Measurements from ENCODE around the gene SEMA5A.

The SEMA5A gene

DNA sequence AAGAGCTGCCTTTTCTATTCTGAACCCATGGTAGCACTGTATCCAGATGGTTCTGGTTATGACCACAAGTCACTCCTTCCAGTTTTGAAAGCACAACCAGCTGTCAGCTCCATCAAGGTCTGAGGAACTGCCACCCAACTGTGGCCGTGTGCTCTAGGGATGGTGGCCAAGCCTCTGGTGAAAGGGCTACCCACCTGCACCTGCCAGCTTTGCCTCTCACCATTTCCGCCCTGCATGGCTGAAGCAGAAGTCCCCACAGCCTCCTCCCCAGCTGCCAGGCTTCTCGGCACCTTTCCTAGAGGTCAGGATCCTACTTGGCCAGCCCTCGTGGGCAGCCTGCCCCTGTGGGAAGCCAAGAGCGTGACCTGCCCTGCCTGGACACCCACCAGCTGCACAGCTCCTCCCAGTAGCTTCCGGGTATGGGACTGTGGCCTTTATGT, 16.8 kb downstream of the SEMA5A start (continued):
- no peak for TF ChIP-seq ZNF19 (tag by site-specific recombination; IDR thresholded peaks at IDR 0.05; ENCODE audit: low read depth)
- TF ChIP-seq, protein P1, sequence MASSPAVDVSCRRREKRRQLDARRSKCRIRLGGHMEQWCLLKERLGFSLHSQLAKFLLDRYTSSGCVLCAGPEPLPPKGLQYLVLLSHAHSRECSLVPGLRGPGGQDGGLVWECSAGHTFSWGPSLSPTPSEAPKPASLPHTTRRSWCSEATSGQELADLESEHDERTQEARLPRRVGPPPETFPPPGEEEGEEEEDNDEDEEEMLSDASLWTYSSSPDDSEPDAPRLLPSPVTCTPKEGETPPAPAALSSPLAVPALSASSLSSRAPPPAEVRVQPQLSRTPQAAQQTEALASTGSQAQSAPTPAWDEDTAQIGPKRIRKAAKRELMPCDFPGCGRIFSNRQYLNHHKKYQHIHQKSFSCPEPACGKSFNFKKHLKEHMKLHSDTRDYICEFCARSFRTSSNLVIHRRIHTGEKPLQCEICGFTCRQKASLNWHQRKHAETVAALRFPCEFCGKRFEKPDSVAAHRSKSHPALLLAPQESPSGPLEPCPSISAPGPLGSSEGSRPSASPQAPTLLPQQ (tag by site-specific recombination; IDR thresholded peaks at IDR 0.05), result no peak
- TF ChIP-seq ZNF335 (tag by site-specific recombination; conservative IDR thresholded peaks at IDR 0.05), result no peak
- TF ChIP-seq ZNF530 (tag by site-specific recombination; IDR thresholded peaks at IDR 0.05; ENCODE audit: low read depth), result no peak
- TF ChIP-seq ZNF513 (tag by site-specific recombination; IDR thresholded peaks at IDR 0.05), result no peak
- TF ChIP-seq ZFP37 (tag by site-specific recombination; IDR thresholded peaks at IDR 0.05), result no peak
- TF ChIP-seq, protein P2, sequence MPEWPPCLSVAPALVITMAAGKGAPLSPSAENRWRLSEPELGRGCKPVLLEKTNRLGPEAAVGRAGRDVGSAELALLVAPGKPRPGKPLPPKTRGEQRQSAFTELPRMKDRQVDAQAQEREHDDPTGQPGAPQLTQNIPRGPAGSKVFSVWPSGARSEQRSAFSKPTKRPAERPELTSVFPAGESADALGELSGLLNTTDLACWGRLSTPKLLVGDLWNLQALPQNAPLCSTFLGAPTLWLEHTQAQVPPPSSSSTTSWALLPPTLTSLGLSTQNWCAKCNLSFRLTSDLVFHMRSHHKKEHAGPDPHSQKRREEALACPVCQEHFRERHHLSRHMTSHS (tag by site-specific recombination; IDR thresholded peaks at IDR 0.05), result no peak
- TF ChIP-seq SP7 (tag by site-specific recombination; IDR thresholded peaks at IDR 0.05), result no peak

- H3K4me3 ChIP-seq (ENCODE audit: low read depth, low read length), result no peak overlapping the region
- no peaks in the 10 kb centered on the region for H3K36me3 ChIP-seq (ENCODE audit: control insufficient read depth in 2 of 2, insufficient read depth in 1 of 2, low read length in 2 of 2)
- TF ChIP-seq PATZ1 (tag by site-specific recombination; IDR thresholded peaks at IDR 0.05), result no peak
- no peak for TF ChIP-seq ZNF423 (tag by site-specific recombination; IDR thresholded peaks at IDR 0.05)
- TF ChIP-seq ZNF121 (tag by site-specific recombination; IDR thresholded peaks at IDR 0.05), result no peak
- no peak for TF ChIP-seq ZNF76 (tag by site-specific recombination; IDR thresholded peaks at IDR 0.05; ENCODE audit: borderline replicate concordance, low read depth)
- no peak for TF ChIP-seq SETDB1 (IDR thresholded peaks at IDR 0.05; ENCODE audit: insufficient read length, low read length)
- no peak for TF ChIP-seq ZNF560 (tag by site-specific recombination; IDR thresholded peaks at IDR 0.05; ENCODE audit: borderline replicate concordance)
- no peak for TF ChIP-seq ZNF138 (tag by site-specific recombination; IDR thresholded peaks at IDR 0.05; ENCODE audit: borderline replicate concordance)
- TF ChIP-seq ZNF10 (tag by site-specific recombination; IDR thresholded peaks at IDR 0.05), result no peak
- TF ChIP-seq ZNF791 (tag by site-specific recombination; IDR thresholded peaks at IDR 0.05), result no peak
- no peak for TF ChIP-seq SP3 (tag by site-specific recombination; IDR thresholded peaks at IDR 0.05)
- no peak for TF ChIP-seq ZNF837 (tag by site-specific recombination; IDR thresholded peaks at IDR 0.05)
- no peak for TF ChIP-seq ZNF248 (tag by site-specific recombination; IDR thresholded peaks at IDR 0.05)
- TF ChIP-seq KLF17 (tag by site-specific recombination; IDR thresholded peaks at IDR 0.05), result no peak
- no peak for TF ChIP-seq ZNF544 (tag by site-specific recombination; IDR thresholded peaks at IDR 0.05)
- TF ChIP-seq, protein P3, sequence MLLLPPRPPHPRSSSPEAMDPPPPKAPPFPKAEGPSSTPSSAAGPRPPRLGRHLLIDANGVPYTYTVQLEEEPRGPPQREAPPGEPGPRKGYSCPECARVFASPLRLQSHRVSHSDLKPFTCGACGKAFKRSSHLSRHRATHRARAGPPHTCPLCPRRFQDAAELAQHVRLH (tag by site-specific recombination; IDR thresholded peaks at IDR 0.05), result no peak
- TF ChIP-seq SCRT1 (tag by site-specific recombination; IDR thresholded peaks at IDR 0.05; ENCODE audit: borderline replicate concordance), result no peak
- TF ChIP-seq ZNF140 (tag by site-specific recombination; IDR thresholded peaks at IDR 0.05), result no peak
- no peak for TF ChIP-seq ZNF785 (tag by site-specific recombination; IDR thresholded peaks at IDR 0.05)
- no peaks in the 10 kb centered on the region for H3K9me3 ChIP-seq (ENCODE audit: control insufficient read depth, insufficient read depth, low read depth, low read length)
- ChIA-PET CTCF (interaction anchor here (2.9 kb wide), 1 partner anchor 19 kb away, joined by 11 read pairs; no protein-coding TSS in a partner anchor), POLR2A (no interaction called here)
- no peak overlapping the region for H3K27ac ChIP-seq (ENCODE audit: extremely low read depth, low read depth, low read length)
- peaks cover 11% of the 10 kb centered on the region for H3K4me1 ChIP-seq (ENCODE audit: control insufficient read depth, insufficient read depth, low read length)
These were observed 20.9 kb downstream of the SEMA5A start for GRCh38 chr5:9524941-9525340.
